Measurements from ENCODE around the gene DDC.

- TF ChIP-seq RAD21 (conservative IDR thresholded peaks at IDR 0.05 in 1 of 2, IDR thresholded peaks at IDR 0.05 in 1 of 2) (no peak), POLR2AphosphoS2 (conservative IDR thresholded peaks at IDR 0.05; ENCODE audit: low read length) (no peak), NFE2L2 (conservative IDR thresholded peaks at IDR 0.05; ENCODE audit: low read length) (no peak), MAZ (IDR thresholded peaks at IDR 0.05; ENCODE audit: borderline replicate concordance, low read depth, low read length) (no peak), MAX (IDR thresholded peaks at IDR 0.05) (no peak), EP300 (IDR thresholded peaks at IDR 0.05) (no peak), CHD2 (IDR thresholded peaks at IDR 0.05; ENCODE audit: low read length, partially characterized antibody) (no peak), POLR2A (IDR thresholded peaks at IDR 0.05; ENCODE audit: low read length) (no peak), SMC3 (IDR thresholded peaks at IDR 0.05) (no peak), EHF (CRISPR knock-in tag; IDR thresholded peaks at IDR 0.05) (no peak), NR3C1 (IDR thresholded peaks at IDR 0.05) (no peak), E2F6 (IDR thresholded peaks at IDR 0.05; ENCODE audit: borderline replicate concordance, low read depth) (no peak)
- TF ChIP-seq, protein P1, sequence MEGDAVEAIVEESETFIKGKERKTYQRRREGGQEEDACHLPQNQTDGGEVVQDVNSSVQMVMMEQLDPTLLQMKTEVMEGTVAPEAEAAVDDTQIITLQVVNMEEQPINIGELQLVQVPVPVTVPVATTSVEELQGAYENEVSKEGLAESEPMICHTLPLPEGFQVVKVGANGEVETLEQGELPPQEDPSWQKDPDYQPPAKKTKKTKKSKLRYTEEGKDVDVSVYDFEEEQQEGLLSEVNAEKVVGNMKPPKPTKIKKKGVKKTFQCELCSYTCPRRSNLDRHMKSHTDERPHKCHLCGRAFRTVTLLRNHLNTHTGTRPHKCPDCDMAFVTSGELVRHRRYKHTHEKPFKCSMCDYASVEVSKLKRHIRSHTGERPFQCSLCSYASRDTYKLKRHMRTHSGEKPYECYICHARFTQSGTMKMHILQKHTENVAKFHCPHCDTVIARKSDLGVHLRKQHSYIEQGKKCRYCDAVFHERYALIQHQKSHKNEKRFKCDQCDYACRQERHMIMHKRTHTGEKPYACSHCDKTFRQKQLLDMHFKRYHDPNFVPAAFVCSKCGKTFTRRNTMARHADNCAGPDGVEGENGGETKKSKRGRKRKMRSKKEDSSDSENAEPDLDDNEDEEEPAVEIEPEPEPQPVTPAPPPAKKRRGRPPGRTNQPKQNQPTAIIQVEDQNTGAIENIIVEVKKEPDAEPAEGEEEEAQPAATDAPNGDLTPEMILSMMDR (IDR thresholded peaks at IDR 0.05): no peak
Measured at GRCh38 chr7:50592940-50593339, 27.7 kb upstream of the DDC start.
